ENCODE results near the gene ZNF469.

Gene ZNF469

DNA sequence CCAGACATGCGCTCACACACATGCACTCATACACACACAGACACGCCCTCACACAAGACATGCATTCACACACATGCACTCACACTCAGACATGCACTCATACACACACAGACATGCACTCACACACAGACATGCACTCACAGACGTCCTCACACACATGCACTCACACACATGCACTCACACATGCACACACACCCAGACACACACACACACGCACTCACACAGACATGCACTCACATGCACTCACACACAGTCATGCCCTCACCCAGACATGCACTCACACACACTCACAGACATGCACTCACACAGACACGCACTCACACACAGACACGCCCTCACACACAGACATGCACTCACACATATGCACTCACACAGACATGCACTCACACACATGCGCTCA, 2.1 kb upstream of the ZNF469 start:
- DNase-seq, result no peak

DNA sequence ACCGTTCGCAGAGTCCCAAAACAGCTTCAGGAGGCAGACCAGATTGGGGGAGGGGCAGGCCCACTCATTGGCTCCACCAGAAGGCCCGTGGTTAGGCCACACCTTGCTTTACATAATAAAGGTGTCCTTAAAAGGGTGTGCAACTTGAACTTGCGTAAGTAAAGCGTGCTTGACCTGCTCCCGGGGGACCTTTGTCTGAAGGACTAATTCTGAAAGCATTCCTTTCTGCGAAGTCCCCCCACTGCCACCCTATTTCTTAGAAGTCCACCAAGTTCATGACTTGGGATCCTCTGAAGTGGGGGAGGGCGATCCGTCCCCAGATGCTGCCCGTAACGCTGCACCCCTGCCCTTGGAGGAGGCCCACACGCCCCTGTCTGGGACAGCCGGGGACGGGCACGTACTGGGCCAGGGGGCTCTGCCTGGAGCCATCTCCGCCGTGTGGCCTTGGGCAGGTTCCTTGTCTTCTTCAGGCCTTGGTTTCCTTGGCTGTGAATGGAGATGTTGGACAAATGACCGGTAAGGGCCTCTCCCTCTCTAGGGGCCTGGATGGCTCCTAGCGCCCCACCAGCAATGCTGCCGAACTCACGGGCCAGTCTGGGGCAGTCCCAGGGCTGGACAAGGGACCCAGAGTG, 823 bp upstream of the ZNF469 start:
- DNase-seq, result no peak

DNA sequence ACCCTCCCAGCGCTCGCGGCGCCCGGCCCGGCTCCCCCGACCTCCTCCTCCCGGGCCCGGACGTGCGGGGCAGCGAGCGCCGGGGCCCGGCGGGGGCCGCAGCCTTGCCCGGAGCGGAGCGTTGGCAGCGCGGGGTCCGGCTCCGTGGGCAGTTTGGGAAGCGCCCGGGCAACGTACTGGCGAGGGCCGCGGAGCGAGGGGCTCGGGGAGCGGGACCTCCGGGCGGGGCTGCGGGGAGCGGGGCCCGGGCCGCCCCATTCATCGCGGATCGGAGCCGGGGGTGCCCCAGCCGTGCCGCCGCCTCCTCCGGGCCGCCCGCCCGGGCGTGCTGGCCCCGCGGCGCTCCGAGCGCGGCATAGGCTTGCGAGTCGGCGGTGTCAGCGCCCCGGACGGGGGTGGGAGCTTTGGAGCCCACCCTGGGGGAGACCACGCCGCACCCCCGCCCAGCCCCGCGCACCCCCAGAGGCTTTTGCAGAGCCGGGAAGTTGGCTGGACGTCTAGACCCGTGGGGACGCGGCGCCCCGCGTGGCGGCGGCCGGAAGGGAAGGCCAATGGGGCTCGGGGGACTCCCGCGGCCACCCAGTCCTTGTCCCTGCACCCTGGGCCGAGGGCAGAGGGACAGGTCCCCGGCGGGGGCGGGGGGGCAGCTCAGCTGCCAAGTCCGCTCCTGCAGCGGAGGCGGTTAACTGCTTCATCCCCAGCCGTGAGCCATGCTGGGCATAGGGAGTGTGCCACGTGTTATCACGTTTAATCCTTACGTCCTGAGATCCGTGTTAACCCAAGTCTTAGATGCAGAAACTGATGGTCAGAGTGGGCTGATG, 852 bp downstream of the ZNF469 start:
- DNase-seq, result no peak

DNA sequence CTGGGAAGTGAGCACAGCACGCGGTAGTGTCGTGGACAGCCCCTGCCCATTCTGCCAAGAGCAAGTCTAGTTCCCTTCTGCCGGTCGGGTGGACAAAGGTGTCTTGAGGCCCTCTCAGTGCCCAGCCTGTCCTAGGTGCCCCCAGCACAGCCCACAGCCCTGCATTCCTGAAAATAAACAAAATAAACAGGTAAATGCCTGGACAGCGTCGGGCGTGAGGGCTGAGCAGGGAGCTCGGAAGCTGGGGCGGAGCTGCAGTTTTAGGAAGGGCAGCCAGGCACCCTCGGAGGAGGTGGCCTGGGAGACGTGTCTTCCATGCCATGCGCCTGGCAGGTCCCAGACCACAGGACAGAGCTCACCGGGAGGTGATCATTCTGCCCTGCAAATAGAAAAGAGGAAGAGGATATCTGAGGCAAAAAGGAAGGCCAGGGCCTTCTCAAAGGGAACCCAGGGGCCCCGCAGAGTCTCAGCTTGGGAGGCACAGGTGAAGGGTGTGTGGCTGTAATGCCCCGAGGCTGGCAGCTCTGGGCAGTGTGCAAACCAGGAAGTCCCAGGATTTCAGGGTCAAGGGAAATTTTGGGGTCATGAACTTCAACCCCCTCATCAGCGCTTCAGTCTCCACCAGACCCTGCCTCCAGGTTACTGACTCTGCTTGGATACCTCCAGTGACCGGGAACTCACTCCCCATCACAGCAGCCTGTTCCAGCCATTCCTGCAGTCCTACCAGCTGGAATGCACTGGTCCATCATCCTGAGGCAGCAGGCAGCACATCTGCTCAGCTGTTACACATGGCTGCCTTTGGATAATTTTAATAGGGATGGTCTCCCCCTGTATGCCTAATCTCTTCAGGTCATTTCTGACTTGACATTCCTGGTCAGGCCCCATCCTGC, 1.7 kb downstream of the ZNF469 start:
- DNase-seq, result no peak

DNA sequence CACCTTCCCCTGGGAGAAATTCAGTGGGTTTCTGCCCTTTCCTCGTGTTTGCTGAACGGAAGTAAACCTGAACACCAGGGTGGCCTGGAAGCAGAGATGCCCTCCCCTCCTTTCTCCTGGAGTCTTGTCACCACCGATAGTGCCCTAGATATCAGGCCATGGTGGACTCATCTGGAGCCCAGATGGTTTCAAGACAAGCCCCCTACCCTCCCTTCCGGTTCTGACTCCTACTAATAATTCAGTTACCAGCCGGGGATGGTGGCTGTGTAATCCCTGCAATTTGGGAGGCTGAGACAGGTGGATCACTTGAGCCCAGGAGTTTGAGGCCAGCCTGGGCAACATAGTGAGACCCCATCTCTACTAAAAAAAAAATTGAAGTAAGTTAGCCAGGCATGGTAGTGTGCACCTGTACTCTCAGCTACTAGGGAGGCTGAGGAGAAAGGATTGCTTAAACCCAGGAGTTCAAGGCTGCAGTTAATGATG, 2.4 kb downstream of the ZNF469 start:
- DNase-seq, result no peak

DNA sequence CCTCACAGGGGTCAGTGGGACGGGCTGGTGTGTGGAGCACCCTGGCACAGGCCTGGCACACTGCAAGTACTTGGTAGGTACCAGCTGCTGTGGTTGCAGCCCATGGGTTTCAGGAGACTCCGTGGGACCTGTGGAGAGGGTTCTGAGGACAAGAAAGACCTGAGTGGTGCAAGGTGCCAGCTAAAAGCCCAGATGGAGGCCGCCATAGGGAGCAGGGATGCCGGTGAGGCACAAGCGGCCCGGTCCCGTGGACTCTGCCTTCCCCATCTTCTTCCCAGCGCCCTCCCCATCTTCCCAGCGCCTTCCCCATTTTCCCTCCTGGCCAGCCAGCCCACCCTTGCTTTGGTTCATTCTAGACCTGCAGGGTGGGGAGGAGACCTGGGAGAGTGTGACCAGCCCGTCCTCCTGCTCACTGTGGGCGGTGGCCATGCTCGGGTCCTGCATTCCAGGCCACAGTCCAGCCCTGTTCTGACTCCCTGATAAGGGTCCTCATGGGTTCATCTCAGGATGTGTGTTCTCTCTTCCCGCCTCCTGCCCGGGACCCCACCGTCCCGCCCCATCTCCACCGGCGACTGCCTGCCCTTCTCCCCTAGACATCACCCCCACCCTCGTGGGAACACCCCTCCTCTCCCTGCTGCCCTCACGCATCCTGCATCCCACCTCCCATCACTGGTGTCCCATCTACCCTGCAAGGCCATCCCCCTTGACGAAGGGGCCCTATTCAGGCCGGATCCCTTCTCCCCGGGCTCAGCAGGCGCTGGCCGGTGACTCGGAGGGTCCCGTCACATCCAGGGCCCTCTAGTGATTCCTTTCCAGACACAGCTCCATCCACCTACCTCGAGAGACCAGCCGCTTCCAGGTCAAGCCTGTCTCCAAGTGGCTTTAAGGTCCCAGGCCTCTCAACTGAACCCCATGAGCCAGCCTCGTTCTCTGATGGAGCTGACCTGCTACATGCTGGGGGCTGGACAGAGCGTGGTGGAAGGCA, 3.4 kb downstream of the ZNF469 start:
- DNase-seq, result no peak

DNA sequence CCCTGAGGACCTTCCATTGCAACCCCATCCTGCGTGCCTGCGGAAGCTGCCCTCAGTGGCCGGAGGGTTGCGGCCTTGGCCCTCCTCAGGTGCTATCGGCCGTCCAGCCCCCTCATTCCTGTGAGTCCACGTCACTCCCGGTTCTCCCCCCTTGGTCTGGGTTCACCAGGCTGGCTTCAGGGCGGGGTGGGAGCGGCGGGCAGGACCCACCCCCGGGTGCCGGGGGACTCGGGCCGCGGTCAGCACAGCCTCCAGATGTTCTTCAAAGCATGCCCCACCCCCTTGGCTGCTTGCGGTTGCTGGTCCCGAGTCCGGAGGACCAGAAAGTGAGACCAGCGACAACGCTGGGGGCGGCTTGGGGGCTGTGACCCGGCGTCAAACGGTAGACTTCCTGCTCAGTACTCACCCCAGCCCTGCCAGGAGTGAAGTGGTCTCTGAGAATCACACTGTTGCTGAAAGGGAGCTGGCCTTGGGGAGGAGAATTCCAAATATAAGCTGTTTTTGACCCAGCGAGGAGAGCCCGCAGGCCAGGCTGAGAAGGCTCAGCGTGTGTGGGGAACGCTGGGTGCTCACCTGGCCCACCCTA, 4.5 kb downstream of the ZNF469 start:
- no peak for DNase-seq

DNA sequence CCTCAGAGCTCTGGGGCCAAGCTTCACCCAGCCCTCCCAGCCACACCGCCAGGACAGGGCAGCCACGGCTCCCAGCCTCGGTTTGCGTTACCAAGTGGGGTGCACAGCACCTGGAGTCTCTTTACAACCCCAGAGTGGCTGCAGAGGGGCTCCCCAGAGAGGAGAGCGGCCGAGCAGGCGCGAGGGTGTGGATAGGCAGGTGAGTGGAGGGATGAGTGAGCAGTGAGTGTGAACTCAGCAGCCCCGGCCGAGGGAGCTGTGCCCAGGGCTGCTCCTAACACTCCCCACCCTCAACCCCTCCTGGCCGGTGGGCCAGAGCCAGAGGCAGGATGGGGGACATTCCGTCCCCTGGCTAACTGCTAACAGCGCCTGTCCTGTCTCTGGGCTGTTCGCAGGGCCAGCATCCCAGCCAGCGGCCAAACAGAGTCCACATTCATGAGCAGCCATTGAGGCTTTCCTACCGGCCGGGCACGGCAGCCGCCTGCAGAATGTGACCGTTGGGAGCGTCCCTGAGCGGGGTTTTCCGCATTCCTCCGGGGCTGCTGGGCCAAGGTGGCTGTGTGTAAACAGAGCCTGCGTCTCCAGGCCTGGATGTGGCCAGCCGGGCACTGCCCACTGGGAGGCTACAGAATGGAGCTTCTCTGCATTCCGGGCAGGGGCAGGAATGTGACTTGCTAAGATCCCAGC, 5.3 kb downstream of the ZNF469 start:
- DNase-seq, result no peak

DNA sequence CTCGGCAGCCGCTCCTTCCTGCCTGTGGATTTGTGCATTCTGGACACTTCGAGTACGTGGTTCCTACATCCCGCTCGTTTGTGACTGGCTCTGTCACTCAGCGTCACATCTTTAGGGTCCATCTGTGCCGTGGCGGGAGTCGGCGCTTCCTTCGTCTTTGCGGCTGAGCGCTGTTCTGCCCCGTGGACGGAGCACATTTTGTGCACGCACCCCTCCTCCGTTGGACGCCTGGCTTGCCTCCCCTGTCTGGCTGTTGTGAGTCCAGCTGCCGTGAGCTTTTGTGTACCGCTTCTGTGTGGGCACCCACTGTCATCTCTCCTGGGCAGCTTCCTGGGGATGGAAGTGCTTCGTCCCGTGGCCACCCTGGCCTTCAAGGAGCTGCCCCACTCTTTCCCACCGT, 6.4 kb downstream of the ZNF469 start:
- DNase-seq, result no peak

DNA sequence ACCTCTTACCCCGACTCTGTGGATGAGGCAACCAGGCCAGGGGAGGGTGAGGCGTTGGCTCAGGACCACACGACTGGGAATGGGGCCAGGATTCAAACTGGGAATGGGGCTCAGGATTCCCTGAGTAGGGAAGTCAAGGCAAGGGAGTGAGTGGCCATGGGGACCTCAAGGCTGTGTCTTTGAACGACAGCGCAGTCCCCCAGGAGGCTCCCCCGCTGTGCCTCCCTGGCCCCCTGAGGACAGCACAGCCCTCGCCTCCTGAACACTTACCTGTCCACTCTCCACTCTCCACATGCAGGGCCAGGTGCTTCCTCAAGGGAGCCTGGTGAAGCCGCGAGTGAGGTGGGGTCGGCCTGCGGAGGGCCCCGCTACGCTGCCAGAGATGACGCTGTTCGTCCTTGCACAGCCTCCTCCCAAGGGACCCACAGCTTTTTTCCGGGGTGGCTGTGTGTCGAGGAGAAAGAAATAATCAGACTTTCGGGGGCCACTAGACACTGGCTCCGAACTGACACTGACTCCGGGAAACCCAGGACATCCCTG, 6.9 kb downstream of the ZNF469 start:
- no peak for DNase-seq

DNA sequence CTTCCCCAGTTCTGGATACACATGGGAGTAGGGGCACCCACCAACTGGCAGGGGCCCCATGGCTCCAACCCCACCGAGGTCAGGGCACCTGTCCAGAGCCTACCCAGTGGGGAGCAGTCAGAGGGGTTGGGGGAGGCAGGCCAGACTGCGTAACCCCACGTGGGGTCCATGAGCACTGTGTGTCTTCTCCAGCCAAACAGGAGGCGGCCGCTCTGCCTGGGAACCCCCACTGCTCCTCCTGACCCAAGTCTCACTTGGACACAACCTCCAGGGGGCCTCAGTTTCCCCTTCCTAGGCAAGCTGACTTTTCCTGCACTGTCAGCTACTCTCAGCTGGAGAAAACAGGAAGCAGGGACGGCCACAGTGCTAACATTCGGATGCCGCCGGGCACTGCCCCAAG, 7.5 kb downstream of the ZNF469 start:
- no peak for DNase-seq

DNA sequence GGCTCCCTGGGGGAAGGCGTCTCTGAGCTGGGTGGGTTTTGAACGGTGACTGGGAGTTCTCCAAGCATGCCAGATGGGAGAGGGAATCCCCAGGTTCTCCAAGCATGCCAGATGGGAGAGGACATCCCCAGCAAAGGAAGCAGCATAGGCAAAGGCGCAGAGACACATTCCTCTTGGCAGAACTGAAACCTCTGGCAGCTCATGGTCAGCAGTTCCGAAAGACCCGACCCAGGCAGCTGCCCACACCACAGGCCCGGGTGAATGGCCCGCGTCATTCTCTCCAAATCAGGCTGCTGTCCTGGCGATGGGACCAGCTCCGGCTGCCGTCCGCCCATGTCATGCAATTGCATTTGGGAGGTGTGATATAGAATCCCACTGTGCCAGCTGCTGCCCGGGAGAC, 8.0 kb downstream of the ZNF469 start:
- no peak for DNase-seq

DNA sequence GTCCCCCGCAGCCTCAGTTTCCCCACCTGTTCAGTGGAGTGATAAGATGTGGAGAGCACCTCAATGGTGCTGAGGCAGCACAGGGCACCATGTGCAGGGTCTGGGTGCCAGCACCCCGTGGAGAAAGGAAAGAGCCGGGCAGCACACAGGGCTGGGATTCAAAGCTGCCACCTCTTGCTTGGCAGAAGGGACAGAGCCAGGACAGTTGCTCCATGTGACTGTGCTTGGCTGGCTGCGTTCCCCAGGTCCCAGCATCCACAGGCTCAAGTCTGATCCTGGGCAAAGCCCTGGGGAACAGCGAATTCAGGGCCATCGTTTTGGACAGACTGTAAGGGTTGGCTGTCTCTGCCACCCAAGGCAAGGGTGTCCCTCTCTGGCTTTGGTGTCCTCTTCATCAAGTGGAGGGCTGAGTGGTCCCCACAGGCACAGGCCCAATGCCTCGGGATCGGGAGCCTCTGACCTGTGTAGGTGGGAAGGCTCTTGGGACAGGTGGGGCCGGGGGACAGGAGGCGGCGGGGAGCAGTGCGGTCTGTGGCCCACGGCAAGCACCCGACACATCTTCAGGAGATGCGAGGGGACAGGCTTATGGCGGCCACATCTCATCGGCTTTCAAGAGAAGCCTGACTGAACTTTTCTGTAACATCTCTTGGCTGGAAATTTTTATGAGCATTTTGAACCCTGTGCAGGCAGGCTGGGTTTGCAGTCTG, 8.5 kb downstream of the ZNF469 start:
- no peak for DNase-seq

DNA sequence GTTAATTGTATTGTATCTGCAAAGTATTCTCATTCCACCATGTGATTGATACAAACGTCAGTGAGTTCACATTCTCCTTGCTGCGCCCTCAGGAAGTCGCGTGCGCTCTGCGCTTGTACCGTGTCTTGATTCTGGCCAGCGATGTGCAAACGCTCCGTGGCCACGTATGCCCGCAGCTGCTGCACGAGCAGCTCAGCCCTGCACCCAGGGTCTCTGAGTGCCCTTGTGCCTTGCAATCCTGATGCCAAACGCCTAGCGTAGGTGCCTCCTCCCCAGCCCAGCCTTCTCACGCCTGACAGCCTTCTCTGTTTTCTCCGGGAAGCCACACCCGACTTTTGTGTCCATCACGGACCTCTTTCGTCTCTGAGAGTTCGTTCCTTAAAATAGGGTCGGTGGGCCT, 9.4 kb downstream of the ZNF469 start:
- no peak for DNase-seq

DNA sequence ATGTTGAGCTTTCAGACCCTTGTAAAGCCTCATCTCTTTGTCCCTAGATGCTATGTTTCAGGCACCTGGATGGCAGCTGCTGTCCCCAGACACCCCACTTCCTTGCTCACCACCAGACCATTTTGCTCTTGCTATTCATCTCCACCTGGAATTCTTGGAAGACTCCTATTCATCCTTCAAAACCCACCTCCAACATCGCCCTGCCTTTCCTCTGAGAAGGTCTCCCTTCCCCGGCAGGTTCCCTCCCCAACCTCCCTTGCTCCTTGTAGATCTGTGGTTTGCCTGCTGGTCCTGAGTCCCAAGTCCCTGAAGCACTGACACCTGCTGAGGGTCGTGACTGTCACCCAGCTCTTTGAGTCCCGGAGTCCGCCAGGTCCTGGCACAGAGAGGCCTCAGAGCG, 9.9 kb downstream of the ZNF469 start:
- no peak for DNase-seq

DNA sequence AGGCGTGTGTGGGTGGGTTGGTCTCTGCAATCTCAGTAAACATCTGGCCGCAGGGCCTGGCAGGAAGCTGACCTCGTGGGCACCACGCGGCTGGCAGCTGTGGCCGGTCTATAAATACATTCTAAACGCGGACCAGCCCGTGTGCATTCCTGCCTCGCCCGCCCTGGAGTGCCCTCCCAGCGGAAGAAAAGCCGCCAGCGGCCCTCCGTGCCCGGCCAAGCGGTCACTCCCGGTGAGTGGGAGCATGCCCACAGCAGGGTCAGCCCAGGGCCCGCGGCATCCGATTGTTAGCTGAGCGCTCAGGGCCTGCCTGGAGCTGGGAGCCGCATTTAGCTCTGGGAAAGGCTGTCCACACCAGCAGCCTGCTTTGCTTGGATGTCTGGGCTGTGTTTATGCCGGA, 10.3 kb downstream of the ZNF469 start:
- DNase-seq, result no peak

DNA sequence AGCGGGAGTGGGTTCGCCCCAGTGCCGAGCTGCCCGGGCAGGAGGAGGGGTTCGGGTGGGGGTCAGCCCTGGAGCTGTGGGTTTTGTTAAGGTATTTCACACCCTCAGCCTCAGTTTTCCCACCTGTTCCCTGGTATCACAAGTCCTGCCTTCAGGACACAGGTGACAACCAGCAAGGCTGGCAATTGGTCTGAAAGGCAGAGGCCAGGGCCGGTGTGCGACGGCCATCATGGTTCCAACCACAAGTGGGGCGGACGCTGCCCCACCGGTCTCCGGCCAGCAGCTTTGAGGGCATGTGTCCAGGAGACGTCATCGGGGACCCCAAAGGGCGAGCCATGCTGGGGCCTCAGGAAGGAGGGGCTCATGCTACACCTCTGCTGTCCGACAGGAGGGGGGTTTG, 10.8 kb downstream of the ZNF469 start:
- DNase-seq, result no peak

DNA sequence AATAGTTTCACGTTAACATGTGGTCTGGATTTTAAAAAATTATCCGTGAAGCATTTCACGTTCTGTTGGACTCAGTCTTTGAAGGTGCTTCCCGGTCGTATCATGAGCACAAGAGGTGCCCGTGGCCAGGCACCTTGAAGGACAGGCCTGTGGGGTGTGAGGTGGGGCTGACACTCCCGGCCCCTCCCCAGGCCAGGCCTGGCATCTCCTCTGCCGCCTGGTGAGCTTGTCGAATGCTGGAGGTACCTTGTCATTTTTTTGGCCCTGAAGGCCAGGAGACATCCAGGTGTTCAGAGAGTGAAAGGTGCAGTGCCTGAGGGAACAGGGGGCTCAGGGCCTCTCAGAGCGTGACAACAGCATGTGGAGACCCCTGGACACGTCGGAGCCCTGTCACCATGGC, 11.7 kb downstream of the ZNF469 start:
- DNase-seq, result no peak

DNA sequence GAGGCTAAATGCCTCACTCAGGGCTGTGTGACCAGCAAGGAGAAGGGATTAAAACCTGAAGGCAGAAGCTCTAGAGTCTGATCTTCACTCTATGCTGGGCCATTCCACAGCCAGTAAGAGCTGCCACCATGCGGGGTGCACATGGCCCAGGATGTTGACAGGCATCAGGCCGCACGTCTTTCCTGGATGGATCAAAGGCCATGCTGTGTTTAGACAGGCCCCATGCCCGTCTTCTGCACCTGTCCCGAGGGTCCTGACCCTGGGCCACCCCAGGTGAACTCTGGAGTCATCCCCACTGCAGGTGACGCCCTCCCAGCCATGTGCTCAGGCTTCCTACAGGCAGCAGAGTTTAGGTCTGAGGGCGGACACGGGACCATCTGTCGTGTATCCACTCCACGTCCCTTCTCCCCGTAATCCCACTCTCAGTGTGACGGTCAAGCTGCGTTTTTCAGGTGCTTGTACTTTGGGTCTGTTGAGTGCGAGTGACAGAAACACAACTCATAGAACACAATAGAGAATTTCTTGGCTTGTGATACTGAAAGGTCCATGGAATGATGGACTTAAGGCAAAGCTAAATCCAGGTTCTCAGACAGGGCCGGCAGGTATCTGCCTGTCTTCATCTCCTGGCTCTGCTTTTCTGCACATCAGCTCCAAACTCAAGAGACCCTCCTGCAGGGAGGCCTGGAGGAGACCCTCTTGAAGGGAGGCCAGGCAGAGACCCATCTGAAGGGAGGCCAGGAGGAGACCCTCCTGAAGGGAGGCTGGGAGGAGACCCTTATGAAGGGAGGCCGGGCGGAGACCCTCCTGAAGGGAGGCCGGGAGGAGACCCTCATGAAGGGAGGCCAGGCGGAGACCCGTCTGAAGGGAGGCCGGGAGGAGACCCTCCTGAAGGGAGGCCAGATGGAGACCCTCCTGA, 13.2 kb downstream of the ZNF469 start:
- no peak for DNase-seq

All from GF-D8 (cell line).